ENCODE results near the gene HSD17B14.
A peak's percentile ranks its signal among the peaks of the same experiment; 100 is the strongest.
"Not testable (repeated sequence)": the region's sequence is repeated elsewhere in the genome, so short reads cannot be mapped to it uniquely, and the experiment has no call there.

HSD17B14 gene

DNA sequence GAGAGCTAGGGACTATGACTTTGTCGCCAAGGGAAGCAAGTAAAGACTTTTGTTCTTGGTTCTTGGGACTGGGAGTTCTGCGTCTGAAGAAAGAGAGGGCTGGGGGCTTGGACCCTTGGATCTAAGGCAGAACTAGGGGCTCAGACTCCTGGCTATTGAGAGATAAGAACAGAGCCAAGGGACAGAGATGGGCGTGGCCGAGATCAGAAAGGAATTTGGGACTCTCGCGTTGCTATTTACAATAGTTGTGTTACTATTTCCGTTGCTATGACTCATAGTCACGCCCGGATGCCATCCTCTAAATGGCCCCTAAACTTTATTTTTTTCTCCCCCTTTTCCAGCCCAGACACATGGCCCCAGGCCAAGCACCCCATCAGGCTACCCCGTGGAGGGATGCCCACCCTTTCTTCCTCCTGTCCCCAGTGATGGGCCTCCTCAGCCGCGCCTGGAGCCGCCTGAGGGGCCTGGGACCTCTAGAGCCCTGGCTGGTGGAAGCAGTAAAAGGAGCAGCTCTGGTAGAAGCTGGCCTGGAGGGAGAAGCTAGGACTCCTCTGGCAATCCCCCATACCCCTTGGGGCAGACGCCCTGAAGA, 36.7 kb upstream of the HSD17B14 start:
- Histone ChIP-seq H3K27me3 (ENCODE audit: insufficient read depth, low read length) (no peaks in the 10 kb centered on the region), H2AFZ (ENCODE audit: low read depth, low read length) (peak overlapping the region; percentile 6), H3K9me3 (ENCODE audit: low read length) (no peaks in the 10 kb centered on the region), H3K4me1 (ENCODE audit: insufficient read depth, low read length) (peaks cover 49% of the 10 kb centered on the region), H3K4me3 (ENCODE audit: low read length) (peak overlapping the region; percentile 79), H3K36me3 (ENCODE audit: insufficient read depth, low read length) (peaks cover 23% of the 10 kb centered on the region)

- H3K4me1 ChIP-seq (ENCODE audit: insufficient read depth, low read length): peaks cover 55% of the 10 kb centered on the region
- H3K4me3 ChIP-seq (ENCODE audit: low read length): peak within 1 kb of the TSS; percentile 79
- H3K9me3 ChIP-seq (ENCODE audit: low read length): no peaks in the 10 kb centered on the region
- peak within 1 kb of the TSS; percentile 6 for H2AFZ ChIP-seq (ENCODE audit: low read depth, low read length)
- no peaks in the 10 kb centered on the region for H3K27me3 ChIP-seq (ENCODE audit: insufficient read depth, low read length)
- H3K36me3 ChIP-seq (ENCODE audit: insufficient read depth, low read length): peaks cover 23% of the 10 kb centered on the region
Measured at GRCh38 chr19:48872182-48872883, 36.0 kb upstream of the HSD17B14 start, which contains the start of gene PPP1R15A. Gene PPP1R15A, plus strand, starts transcription at chr19:48872421. Its CDS starts 813 bp downstream, at chr19:48873234.

DNA sequence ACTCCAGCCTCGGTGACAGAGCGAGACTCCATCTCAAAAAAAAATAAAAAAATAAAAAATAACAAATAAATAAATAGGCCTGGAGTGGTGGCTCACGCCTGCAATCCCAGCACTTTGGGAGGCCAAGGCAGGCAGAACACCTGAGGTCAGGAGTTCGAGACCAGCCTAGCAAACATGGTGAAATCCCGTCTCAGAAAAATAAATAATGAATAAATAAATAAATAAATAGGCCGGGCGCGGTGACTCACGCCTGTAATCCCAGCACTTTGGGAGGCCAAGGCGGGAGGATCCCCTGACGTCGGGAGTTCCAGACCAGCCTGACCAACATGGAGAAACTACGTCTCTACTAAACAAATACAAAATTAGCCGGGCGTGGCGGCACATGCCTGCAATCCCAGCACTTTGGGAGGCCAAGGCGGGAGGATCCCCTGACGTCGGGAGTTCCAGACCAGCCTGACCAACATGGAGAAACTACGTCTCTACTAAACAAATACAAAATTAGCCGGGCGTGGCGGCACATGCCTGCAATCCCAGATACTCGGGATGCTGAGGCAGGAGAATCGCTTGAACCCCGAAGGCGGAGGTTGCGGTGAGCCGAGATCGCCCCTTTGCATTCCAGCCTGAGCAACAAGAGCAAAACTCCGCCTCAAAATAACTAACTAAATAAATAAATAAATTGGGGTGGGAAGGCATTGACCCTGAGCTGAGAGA, 35.3 kb upstream of the HSD17B14 start:
- Histone ChIP-seq H3K4me3 (ENCODE audit: low read length) (peak overlapping the region; percentile 79), H3K4me1 (ENCODE audit: insufficient read depth, low read length) (peaks cover 61% of the 10 kb centered on the region), H3K36me3 (ENCODE audit: insufficient read depth, low read length) (peaks cover 23% of the 10 kb centered on the region)
- not testable (repeated sequence) for H2AFZ ChIP-seq (ENCODE audit: low read depth, low read length); H3K27me3 ChIP-seq (ENCODE audit: insufficient read depth, low read length); H3K9me3 ChIP-seq (ENCODE audit: low read length)

DNA sequence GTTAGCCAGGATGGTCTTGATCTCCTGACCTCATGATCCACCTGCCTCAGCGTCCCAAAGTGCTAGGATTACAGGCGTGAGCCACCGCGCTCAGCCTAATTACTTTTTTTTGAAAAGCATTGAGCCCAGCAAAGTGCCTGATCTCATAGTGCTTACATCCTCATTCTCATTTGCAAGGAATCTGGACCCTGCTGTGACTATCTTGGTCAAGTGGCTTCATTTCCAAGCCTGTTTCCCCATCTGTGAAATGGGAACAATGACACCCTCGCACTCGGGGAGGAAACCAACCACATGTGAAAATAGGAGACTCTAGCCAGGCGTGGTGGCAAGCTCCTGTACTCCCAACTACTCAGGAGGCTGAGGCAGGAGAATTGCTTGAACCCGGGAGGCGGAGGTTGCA, 33.8 kb upstream of the HSD17B14 start:
- peaks cover 50% of the 10 kb centered on the region for H3K4me1 ChIP-seq (ENCODE audit: insufficient read depth, low read length)
- H3K9me3 ChIP-seq (ENCODE audit: low read length): no peaks in the 10 kb centered on the region
- peaks cover 13% of the 10 kb centered on the region for H3K36me3 ChIP-seq (ENCODE audit: insufficient read depth, low read length)
- H3K4me3 ChIP-seq (ENCODE audit: low read length): no peak overlapping the region
- H2AFZ ChIP-seq (ENCODE audit: low read depth, low read length): no peak overlapping the region
- no peaks in the 10 kb centered on the region for H3K27me3 ChIP-seq (ENCODE audit: insufficient read depth, low read length)

GRCh38 chr19:48868114-48868886, 32.0 kb upstream of the HSD17B14 start, which contains the start of gene PLEKHA4:
Gene PLEKHA4, minus strand, starts transcription at chr19:48868617. Its CDS starts 997 bp downstream, at chr19:48867620.
- peaks cover 33% of the 10 kb centered on the region for H3K4me1 ChIP-seq (ENCODE audit: insufficient read depth, low read length)
- H2AFZ ChIP-seq (ENCODE audit: low read depth, low read length): peak within 1 kb of the TSS; percentile 85
- H3K4me3 ChIP-seq (ENCODE audit: low read length): peak within 1 kb of the TSS; percentile 11
- peaks cover 3% of the 10 kb centered on the region for H3K36me3 ChIP-seq (ENCODE audit: insufficient read depth, low read length)
- peaks cover 3% of the 10 kb centered on the region for H3K9me3 ChIP-seq (ENCODE audit: low read length)
- no peaks in the 10 kb centered on the region for H3K27me3 ChIP-seq (ENCODE audit: insufficient read depth, low read length)

DNA sequence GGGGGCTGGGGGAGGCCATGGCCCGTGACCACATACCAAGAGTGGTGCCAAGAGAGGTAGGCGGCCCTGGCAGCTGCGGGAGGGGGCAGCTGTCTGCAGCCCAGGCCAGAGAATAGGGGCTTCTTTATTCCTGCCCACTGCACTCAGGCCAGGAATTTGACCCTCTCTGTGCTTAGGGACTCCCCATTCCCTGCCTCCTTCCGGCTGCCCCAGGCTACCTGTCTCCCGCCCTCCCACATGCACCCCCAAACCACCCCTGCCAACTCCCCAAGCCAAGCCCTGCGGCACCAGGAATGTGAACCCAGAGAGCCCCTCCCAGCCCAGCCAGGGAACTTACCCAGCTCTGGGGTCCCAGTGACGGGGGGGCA, 31.4 kb upstream of the HSD17B14 start:
- peaks cover 30% of the 10 kb centered on the region for H3K4me1 ChIP-seq (ENCODE audit: insufficient read depth, low read length)
- no peaks in the 10 kb centered on the region for H3K27me3 ChIP-seq (ENCODE audit: insufficient read depth, low read length)
- H2AFZ ChIP-seq (ENCODE audit: low read depth, low read length): peak overlapping the region; percentile 85
- H3K9me3 ChIP-seq (ENCODE audit: low read length): peaks cover 3% of the 10 kb centered on the region
- no peak overlapping the region for H3K4me3 ChIP-seq (ENCODE audit: low read length)
- H3K36me3 ChIP-seq (ENCODE audit: insufficient read depth, low read length): peaks cover 3% of the 10 kb centered on the region

DNA sequence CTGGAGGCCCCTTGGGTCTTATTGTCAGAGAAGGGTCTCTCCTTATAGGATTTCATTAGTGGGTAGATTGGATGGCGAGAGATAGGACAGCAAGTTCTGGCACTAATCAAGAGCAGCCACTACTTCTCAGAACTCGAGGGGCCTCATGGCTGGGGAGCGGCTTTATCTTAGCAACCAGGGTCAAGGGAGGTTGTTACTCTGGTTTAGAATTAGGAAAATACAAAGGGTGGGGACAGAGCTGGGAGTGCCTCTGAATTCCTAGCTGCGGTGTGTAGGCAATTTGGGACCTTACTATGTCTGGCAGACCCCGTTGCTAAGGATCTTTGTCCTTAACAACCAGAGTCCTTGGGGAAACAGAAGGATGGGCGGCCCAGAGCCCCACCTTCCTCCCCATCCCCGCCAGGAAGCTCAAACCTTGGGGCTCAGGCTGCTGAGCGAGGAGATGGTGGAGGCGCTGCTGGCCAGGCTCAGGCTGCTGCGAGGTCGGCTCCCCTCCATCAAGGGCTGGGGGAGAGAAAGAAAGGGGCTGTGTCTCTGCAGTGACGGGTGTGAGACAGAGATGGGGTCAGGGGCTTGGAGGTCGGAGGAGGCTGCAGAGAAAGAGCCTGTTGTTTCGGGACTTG, 30.9 kb upstream of the HSD17B14 start:
- H3K36me3 ChIP-seq (ENCODE audit: insufficient read depth, low read length): peaks cover 3% of the 10 kb centered on the region
- no peak overlapping the region for H2AFZ ChIP-seq (ENCODE audit: low read depth, low read length)
- peaks cover 3% of the 10 kb centered on the region for H3K9me3 ChIP-seq (ENCODE audit: low read length)
- no peaks in the 10 kb centered on the region for H3K27me3 ChIP-seq (ENCODE audit: insufficient read depth, low read length)
- peaks cover 30% of the 10 kb centered on the region for H3K4me1 ChIP-seq (ENCODE audit: insufficient read depth, low read length)
- no peak overlapping the region for H3K4me3 ChIP-seq (ENCODE audit: low read length)

GRCh38 chr19:48866692-48867091, 30.4 kb upstream of the HSD17B14 start:
- Histone ChIP-seq H3K4me3 (ENCODE audit: low read length) (no peak overlapping the region), H3K27me3 (ENCODE audit: insufficient read depth, low read length) (no peaks in the 10 kb centered on the region), H3K36me3 (ENCODE audit: insufficient read depth, low read length) (peaks cover 3% of the 10 kb centered on the region), H2AFZ (ENCODE audit: low read depth, low read length) (no peak overlapping the region), H3K4me1 (ENCODE audit: insufficient read depth, low read length) (peaks cover 28% of the 10 kb centered on the region), H3K9me3 (ENCODE audit: low read length) (peaks cover 3% of the 10 kb centered on the region)

GRCh38 chr19:48862827-48863226, 26.5 kb upstream of the HSD17B14 start:
- H3K36me3 ChIP-seq (ENCODE audit: insufficient read depth, low read length): peaks cover 3% of the 10 kb centered on the region
- H3K9me3 ChIP-seq (ENCODE audit: low read length): peaks cover 3% of the 10 kb centered on the region
- H3K27me3 ChIP-seq (ENCODE audit: insufficient read depth, low read length): no peaks in the 10 kb centered on the region
- peaks cover 17% of the 10 kb centered on the region for H3K4me1 ChIP-seq (ENCODE audit: insufficient read depth, low read length)
- no peak overlapping the region for H2AFZ ChIP-seq (ENCODE audit: low read depth, low read length)
- H3K4me3 ChIP-seq (ENCODE audit: low read length): no peak overlapping the region

GRCh38 chr19:48861313-48861712, 25.0 kb upstream of the HSD17B14 start:
- Histone ChIP-seq H3K36me3 (ENCODE audit: insufficient read depth, low read length) (peaks cover 3% of the 10 kb centered on the region), H3K4me3 (ENCODE audit: low read length) (no peak overlapping the region), H3K9me3 (ENCODE audit: low read length) (peaks cover 3% of the 10 kb centered on the region), H3K27me3 (ENCODE audit: insufficient read depth, low read length) (no peaks in the 10 kb centered on the region), H3K4me1 (ENCODE audit: insufficient read depth, low read length) (peaks cover 2% of the 10 kb centered on the region), H2AFZ (ENCODE audit: low read depth, low read length) (no peak overlapping the region)

GRCh38 chr19:48859711-48860572, 23.7 kb upstream of the HSD17B14 start:
- Histone ChIP-seq H3K36me3 (ENCODE audit: insufficient read depth, low read length) (peaks cover 3% of the 10 kb centered on the region), H3K4me3 (ENCODE audit: low read length) (no peak overlapping the region), H3K9me3 (ENCODE audit: low read length) (peaks cover 3% of the 10 kb centered on the region), H2AFZ (ENCODE audit: low read depth, low read length) (no peak overlapping the region), H3K4me1 (ENCODE audit: insufficient read depth, low read length) (no peaks in the 10 kb centered on the region), H3K27me3 (ENCODE audit: insufficient read depth, low read length) (no peaks in the 10 kb centered on the region)

Data from neuron (in vitro differentiated cells).